HG03442 (cell line): Measurements from ENCODE around the gene NTF4.
"Not testable (repeated sequence)": the region's sequence is repeated elsewhere in the genome, so short reads cannot be mapped to it uniquely, and the experiment has no call there.

Experiments used
- ATAC-seq: cut with Tn5 transposase; IDR thresholded peaks from one replicate; pipeline ENCODE4 v1.9.1; 2021; ENCODE audit warnings: mild to moderate bottlenecking, moderate library complexity; ENCODE audit not compliant: unreplicated experiment

Gene NTF4

DNA sequence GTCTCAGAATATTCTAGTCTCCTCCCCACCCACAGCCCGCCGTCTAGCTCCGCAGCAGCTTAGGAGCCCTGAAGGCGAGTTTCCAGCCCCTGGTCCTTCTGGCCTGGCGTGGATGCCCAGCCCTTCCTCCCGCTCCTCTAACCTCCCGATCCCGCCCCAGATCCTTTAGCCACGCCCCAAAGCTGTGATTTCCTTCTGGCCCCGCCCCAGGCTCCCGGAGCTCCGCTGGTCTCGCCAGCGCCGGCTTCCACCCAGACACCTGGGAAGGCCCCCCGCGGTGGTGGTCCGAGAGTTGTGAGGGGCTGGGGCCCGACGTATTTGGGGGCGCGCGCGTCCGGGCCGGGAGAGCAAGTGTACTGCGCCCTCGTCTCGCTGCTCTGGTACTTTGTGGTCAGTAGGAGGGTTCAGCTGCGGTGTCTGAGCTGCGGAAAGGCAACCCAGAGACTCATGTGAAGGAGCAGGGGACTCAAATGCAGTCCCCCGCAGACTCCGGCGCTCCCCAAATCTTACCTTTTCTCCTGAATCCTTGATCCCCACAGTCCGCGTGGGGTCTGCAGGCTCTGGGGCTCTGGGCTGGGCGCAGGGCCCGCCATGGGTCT is 6.9 kb downstream of the NTF4 start, which contains the start of gene CGB7:
Gene CGB7 (minus strand): TSS at position 114 of the 599 bp plus-strand sequence. CDS start 2,374 bp downstream, outside the sequence.
- no peak for ATAC-seq

GRCh38 chr19:49056902-49057596 is 7.6 kb downstream of the NTF4 start:
- ATAC-seq = not testable (repeated sequence)

DNA sequence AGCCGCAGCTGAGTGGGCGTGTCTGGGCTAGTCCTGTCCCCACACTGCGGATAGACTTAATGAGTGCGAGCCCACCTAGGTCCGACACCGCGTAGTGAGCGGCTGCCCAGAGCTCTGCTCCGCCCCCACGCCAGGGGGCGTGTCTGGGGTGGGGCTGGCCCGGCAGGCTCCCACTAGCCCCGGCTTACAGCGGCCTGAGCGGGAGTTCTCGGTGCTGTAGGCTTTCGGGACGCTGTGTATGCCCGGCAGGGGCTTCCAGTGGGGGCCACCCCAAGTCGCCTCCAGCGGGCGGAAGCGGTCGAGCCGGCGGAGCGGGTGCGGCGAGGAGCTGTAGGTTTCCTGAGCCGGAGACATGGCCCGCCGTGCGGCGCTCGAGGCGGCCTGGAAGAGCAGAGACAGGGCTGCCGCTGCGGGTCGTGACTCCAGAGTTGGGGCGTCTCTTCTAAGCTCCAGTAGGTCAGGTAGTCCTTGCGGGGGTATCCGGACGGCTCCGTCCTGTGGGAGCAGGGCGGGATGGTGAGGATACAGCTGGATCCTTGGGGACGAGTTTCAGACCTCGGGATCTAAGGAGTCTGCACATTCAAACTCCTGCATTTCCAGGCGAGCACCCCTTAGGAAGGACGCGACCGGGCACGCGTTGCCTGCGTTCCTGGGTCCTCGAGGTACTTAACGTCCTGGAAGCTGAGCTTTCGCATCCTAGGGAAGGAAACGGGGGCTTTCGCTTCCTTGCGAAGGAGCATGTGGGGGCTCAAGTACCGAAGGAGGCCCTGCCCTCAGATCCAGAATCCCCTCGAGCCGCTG is 8.3 kb downstream of the NTF4 start:
- ATAC-seq = no peak

GRCh38 chr19:49050376-49051033 is 14.1 kb downstream of the NTF4 start:
- ATAC-seq = not testable (repeated sequence)

- ATAC-seq = not testable (repeated sequence)
Measured at GRCh38 chr19:49049834-49050233, 14.8 kb downstream of the NTF4 start.

DNA sequence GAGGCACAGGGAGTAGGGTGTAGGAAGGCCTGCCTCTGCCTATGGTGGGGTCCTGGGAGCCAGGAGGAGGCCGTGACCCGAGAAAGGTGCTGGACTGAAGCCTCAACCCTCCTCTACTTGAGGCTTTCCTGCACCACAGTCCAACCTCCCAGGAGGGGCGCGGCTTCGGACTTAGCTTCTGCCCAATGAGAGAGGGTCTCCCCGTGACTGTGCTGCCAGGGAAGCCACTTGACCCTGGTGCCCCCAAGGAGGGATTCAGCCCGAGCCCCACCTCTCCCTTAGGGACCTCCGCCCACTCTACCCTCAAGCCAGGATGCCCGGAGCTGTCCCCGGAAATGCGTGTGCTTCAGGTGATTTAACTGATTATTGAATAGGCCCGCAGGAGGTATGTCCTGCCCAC is 15.6 kb downstream of the NTF4 start, which contains the start of gene CGB8:
Gene CGB8 (minus strand): TSS at position 101 of the 400 bp plus-strand sequence. CDS start 372 bp downstream, outside the sequence.
- ATAC-seq = not testable (repeated sequence)

DNA sequence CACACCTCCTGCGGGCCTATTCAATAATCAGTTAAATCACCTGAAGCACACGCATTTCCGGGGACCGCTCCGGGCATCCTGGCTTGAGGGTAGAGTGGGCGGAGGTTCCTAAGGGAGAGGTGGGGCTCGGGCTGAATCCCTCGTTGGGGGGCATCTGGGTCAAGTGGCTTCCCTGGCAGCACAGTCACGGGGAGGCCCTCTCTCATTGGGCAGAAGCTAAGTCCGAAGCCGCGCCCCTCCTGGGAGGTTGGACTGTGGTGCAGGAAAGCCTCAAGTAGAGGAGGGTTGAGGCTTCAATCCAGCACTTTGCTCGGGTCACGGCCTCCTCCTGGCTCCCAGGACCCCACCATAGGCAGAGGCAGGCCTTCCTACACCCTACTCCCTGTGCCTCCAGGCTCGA is 21.1 kb downstream of the NTF4 start, which contains the start of gene CGB5:
Gene CGB5 (plus strand): TSS at position 301 of the 400 bp plus-strand sequence. CDS start 362 bp downstream, outside the sequence.
- not testable (repeated sequence) for ATAC-seq

DNA sequence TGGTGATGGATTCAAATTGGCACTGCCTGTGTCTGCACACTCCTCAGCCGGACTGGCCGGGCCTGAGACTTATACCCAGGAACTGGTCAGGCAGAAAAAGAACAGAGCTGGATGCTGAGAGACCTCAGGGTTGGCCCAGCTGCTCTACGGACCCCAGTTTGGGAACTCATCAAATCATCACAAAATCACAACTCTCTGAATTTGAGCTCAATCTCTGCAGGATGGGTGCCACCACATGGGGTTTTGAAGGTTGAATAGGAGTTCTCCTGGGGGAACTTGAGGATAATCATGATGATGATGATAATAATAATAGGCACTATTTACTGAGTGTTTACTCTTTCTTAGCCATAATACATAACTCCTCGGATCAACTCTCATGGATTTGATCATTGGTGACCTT is 22.0 kb downstream of the NTF4 start:
- ATAC-seq = not testable (repeated sequence)

GRCh38 chr19:49042177-49042576 is 22.4 kb downstream of the NTF4 start:
- ATAC-seq = no peak

GRCh38 chr19:49039736-49040135 is 24.9 kb downstream of the NTF4 start:
- not testable (repeated sequence) for ATAC-seq

- ATAC-seq = not testable (repeated sequence)
Measured at GRCh38 chr19:49038557-49039276, 25.9 kb downstream of the NTF4 start.

GRCh38 chr19:49038111-49038510 is 26.5 kb downstream of the NTF4 start:
- ATAC-seq = not testable (repeated sequence)

- not testable (repeated sequence) for ATAC-seq
Measured at GRCh38 chr19:49036815-49037214, 27.8 kb downstream of the NTF4 start, which contains the start of gene CGB1. TSS of gene CGB1 (minus strand) at chr19:49036895. CDS start at chr19:49036711, 184 bp downstream.

GRCh38 chr19:49031642-49032301 is 32.8 kb downstream of the NTF4 start, which contains the start of gene CGB2:
TSS of gene CGB2 (plus strand) at chr19:49031890. CDS start at chr19:49032096, 206 bp downstream.
- not testable (repeated sequence) for ATAC-seq

DNA sequence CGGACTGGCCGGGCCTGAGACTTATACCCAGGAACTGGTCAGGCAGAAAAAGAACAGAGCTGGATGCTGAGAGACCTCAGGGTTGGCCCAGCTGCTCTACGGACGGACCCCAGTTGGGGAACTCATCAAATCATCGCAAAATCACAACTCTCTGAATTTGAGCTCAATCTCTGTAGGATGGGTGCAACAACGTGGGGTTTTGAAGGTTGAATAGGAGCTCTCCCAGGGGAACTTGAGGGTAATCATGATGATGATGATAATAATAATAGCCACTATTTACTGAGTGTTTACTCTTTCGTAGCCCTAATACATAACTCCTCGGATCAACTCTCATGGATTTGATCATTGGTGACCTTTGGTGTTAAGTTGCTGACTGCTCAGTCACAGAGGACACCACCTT is 34.3 kb downstream of the NTF4 start:
- not testable (repeated sequence) for ATAC-seq

- not testable (repeated sequence) for ATAC-seq
Measured at GRCh38 chr19:49029749-49030148, 34.9 kb downstream of the NTF4 start.

GRCh38 chr19:49028686-49029085 is 35.9 kb downstream of the NTF4 start:
- not testable (repeated sequence) for ATAC-seq

DNA sequence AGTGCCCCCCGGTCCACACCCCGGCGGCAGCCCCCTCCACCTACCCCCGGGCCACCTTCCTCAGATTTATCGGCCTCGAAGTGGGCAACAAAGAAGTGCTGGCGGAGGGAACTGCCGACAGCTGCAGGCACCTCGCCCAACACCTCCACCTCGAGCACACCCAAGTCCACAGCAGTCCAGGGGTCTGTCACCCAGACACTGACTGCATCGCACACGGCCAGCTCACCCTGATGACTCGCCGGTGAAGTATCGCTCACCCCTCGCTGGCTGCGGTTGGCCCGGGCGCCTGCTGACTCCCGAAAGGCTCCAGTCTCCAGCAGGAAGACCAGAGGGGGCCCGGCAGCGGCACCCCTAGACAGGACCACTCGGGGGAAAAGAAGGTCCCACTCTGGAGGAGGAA is 39.0 kb downstream of the NTF4 start:
- not testable (repeated sequence) for ATAC-seq

DNA sequence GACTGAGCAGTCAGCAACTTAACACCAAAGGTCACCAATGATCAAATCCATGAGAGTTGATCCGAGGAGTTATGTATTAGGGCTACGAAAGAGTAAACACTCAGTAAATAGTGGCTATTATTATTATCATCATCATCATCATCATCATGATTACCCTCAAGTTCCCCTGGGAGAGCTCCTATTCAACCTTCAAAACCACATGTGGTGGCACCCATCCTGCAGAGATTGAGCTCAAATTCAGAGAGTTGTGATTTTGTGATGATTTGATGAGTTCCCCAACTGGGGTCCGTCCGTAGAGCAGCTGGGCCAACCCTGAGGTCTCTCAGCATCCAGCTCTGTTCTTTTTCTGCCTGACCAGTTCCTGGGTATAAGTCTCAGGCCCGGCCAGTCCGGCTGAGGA is 39.5 kb downstream of the NTF4 start:
- not testable (repeated sequence) for ATAC-seq
